Measurements from ENCODE around the gene CALML4. TPM values are rescaled to one million over a fixed set of nuclear protein-coding genes. Genes with fewer than 3 reads are reported as not detected.
A peak's percentile ranks its signal among the peaks of the same experiment; 100 is the strongest.

Gene CALML4
- total and polyA plus RNA-seq, 8 donors, result 1.5 to 31.4 (median 5.6) TPM

DNA sequence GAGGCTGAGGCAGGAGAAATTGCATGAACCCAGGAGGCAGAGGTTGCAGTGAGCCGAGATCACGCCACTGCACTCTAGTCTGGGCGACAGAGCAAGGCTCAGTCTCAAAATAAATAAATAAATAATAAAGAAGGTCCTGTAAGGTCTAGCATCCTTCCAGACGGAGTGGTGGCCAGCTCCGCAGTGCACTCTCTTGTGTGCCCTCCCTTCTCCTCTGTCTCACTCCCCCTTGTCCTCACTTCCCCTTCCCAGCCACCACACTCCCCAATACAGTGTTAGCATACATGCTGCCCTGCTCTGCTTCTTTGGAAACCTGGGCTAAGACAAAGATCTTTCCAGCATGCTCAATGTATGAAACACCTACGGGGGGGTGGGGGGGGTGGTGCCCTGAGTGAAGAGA is 27.8 kb upstream of the CALML4 start:
- TF ChIP-seq, protein P1, sequence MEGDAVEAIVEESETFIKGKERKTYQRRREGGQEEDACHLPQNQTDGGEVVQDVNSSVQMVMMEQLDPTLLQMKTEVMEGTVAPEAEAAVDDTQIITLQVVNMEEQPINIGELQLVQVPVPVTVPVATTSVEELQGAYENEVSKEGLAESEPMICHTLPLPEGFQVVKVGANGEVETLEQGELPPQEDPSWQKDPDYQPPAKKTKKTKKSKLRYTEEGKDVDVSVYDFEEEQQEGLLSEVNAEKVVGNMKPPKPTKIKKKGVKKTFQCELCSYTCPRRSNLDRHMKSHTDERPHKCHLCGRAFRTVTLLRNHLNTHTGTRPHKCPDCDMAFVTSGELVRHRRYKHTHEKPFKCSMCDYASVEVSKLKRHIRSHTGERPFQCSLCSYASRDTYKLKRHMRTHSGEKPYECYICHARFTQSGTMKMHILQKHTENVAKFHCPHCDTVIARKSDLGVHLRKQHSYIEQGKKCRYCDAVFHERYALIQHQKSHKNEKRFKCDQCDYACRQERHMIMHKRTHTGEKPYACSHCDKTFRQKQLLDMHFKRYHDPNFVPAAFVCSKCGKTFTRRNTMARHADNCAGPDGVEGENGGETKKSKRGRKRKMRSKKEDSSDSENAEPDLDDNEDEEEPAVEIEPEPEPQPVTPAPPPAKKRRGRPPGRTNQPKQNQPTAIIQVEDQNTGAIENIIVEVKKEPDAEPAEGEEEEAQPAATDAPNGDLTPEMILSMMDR (IDR thresholded peaks at IDR 0.05), result no peak
- intact Hi-C loops (cut with DNase I), result no loop called here
- H3K9me3 ChIP-seq, result no peaks in the 10 kb centered on the region
- no peaks in the 10 kb centered on the region for H3K27me3 ChIP-seq
- no peak for FAIRE-seq
- no peaks in the 10 kb centered on the region for H3K36me3 ChIP-seq
- 90 to 95% methylated on average over 6 of the region's 6 CpGs for WGBS, 2 donors
- H3K27ac ChIP-seq, result no peak overlapping the region
- no peak for ATAC-seq
- H3K4me3 ChIP-seq, result no peak overlapping the region
- no peak for DNase-seq
- peaks cover 0 to 10% (median 3%) of the 10 kb centered on the region in 3 donors for H3K4me1 ChIP-seq

DNA sequence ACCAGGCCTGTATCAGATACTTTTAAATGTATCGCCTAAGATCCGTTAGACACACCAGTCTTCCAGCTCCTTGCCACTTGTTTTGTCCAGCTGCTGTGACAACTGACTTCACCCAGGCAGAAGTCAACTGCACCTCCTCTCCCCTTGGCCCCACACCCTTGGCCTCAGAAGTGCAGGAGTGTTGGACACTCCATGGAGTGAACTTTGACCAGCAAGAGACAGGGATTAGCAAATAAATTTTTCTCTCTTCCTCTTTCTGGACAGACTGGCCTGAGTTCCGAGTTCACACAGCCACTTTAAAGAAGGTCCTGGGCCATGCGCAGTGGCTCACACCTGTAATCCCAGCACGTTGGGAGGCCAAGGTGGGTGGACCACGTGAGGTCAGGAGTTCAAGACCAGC is 27.3 kb upstream of the CALML4 start:
- intact Hi-C loops (cut with DNase I), result no loop called here
- H3K9me3 ChIP-seq, result no peaks in the 10 kb centered on the region
- TF ChIP-seq, protein P1 (IDR thresholded peaks at IDR 0.05), result no peak
- DNase-seq (no peak), ATAC-seq (no peak), FAIRE-seq (no peak)
- 74 to 76% methylated on average over 6 of the region's 6 CpGs for WGBS, 2 donors
- no peak overlapping the region for H3K27ac ChIP-seq
- peaks cover 0 to 11% (median 3%) of the 10 kb centered on the region in 3 donors for H3K4me1 ChIP-seq
- H3K36me3 ChIP-seq, result no peaks in the 10 kb centered on the region
- H3K4me3 ChIP-seq, result no peak overlapping the region
- no peaks in the 10 kb centered on the region for H3K27me3 ChIP-seq

- peaks cover 0 to 11% (median 3%) of the 10 kb centered on the region in 3 donors for H3K4me1 ChIP-seq
- H3K4me3 ChIP-seq, result no peak overlapping the region
- FAIRE-seq (no peak), ATAC-seq (no peak), DNase-seq (no peak)
- TF ChIP-seq, protein P1 (IDR thresholded peaks at IDR 0.05), result no peak
- H3K9me3 ChIP-seq, result no peaks in the 10 kb centered on the region
- intact Hi-C loops (cut with DNase I), result no loop called here
- H3K27me3 ChIP-seq, result no peaks in the 10 kb centered on the region
- no peak overlapping the region for H3K27ac ChIP-seq
- no peaks in the 10 kb centered on the region for H3K36me3 ChIP-seq
- 73 to 80% methylated on average over 9 of the region's 9 CpGs for WGBS, 2 donors
These were observed 26.1 kb upstream of the CALML4 start for GRCh38 chr15:68231102-68231818.

DNA sequence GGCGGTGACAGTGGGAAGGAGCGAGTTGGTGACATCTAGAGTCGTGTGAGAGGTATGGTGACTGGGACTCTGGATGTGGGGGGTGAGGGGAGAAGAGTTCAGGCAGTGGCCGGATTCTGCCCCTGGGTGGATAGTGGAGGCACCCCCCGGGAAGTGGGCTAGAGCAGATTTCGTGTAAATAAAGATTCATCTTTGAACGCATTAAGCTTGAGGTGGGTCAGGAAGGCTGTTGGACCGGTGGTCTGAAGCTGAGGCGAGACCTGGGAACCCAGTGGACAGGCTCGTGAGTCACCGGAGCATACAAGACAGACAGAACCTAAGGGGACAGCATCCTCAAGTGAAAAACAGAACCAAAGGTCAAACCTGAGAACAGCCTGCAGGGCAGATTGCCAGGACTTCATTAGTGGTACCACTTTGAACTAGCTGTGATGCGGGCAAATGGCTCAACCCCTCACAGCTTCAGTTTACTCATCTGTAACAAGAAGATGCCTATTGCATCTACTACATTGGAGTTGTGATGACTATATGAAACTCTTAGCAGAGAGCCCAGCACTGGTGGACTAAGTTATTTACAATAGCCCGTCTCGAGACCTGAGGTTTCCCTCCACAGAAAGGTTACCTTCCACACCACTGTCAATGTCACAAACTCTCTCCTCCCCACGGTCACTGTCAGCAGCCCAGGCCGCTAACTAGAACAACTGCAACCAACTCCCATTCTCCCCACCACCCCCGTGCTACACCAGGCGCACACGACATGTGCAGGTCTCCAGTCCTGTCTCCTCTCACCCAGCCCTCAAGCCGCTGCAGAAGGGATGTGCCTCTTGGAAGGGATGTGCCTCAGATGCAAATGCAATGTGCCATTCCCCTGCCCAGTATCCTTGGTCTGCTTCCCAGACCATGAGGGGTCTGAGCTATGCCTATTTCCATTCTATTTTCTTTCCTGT is 25.3 kb upstream of the CALML4 start:
- Histone ChIP-seq H3K4me1 (peaks cover 0 to 11% (median 3%) of the 10 kb centered on the region in 3 donors), H3K4me3 (peak overlapping the region; percentile 76 to 97 (median 90)), H3K9me3 (no peaks in the 10 kb centered on the region), H3K36me3 (no peaks in the 10 kb centered on the region), H3K27ac (peak overlapping the region in 2 of 4 donors; percentile 19 to 66), H3K27me3 (no peaks in the 10 kb centered on the region)
- ATAC-seq (no peak), FAIRE-seq (no peak), DNase-seq (no peak)
- TF ChIP-seq, protein P1 (IDR thresholded peaks at IDR 0.05), result no peak
- 53% methylated on average over 20 of the region's 20 CpGs for WGBS, 2 donors
- intact Hi-C loops (cut with DNase I), result no loop called here
